Measurements from ENCODE around the gene MYMX.
A peak's percentile ranks its signal among the peaks of the same experiment; 100 is the strongest.

The MYMX gene

GRCh38 chr6:44224029-44224964 lies 7.6 kb downstream of the MYMX start:
- H3K4me3 ChIP-seq (ENCODE audit: low read depth, low read length): peak overlapping the region; percentile 55
- H3K36me3 ChIP-seq (ENCODE audit: control insufficient read depth in 2 of 2, insufficient read depth in 1 of 2, low read length in 2 of 2): peaks cover 0 to 10% of the 10 kb centered on the region in 2 experiments; a peak in 1 of 3 replicates
- peaks cover 24% of the 10 kb centered on the region for H3K4me1 ChIP-seq (ENCODE audit: control insufficient read depth, insufficient read depth, low read length)
- peak overlapping the region; percentile 4; the same call in 1 of the 2 replicates for H3K27ac ChIP-seq (ENCODE audit: extremely low read depth, low read depth, low read length)
- TF ChIP-seq ZSCAN4 (tag by site-specific recombination; IDR thresholded peaks at IDR 0.05) (peak; percentile 42; the same call in 1 of the 2 replicates), ZNF664 (tag by site-specific recombination; IDR thresholded peaks at IDR 0.05) (0 out of 2 replicates have a peak, but pooled peaks have one; percentile 50), KLF17 (tag by site-specific recombination; IDR thresholded peaks at IDR 0.05) (no peak), ZNF785 (tag by site-specific recombination; IDR thresholded peaks at IDR 0.05) (no peak), SALL2 (tag by site-specific recombination; IDR thresholded peaks at IDR 0.05; ENCODE audit: borderline replicate concordance) (no peak), ZNF600 (tag by site-specific recombination; IDR thresholded peaks at IDR 0.05) (peak; percentile 36; the same call in 1 of the 2 replicates), ZNF426 (tag by site-specific recombination; IDR thresholded peaks at IDR 0.05) (no peak), ZNF529 (tag by site-specific recombination; IDR thresholded peaks at IDR 0.05; ENCODE audit: insufficient replicate concordance) (no peak), SP2 (tag by site-specific recombination; IDR thresholded peaks at IDR 0.05) (peak; percentile 19), SCRT2 (tag by site-specific recombination; IDR thresholded peaks at IDR 0.05) (no peak), TRIM28 (IDR thresholded peaks at IDR 0.05; ENCODE audit: borderline replicate concordance, low read length) (no peak), HIC1 (tag by site-specific recombination; IDR thresholded peaks at IDR 0.05) (no peak), ZBTB17 (tag by site-specific recombination; IDR thresholded peaks at IDR 0.05) (0 out of 2 replicates have a peak, but pooled peaks have one; percentile 19), ZNF596 (tag by site-specific recombination; IDR thresholded peaks at IDR 0.05) (no peak), MZF1 (tag by site-specific recombination; IDR thresholded peaks at IDR 0.05; ENCODE audit: borderline replicate concordance) (no peak), ZNF398 (tag by site-specific recombination; IDR thresholded peaks at IDR 0.05) (0 out of 2 replicates have a peak, but pooled peaks have one; percentile 3), ZNF544 (tag by site-specific recombination; IDR thresholded peaks at IDR 0.05) (no peak), ZBTB20 (tag by site-specific recombination; IDR thresholded peaks at IDR 0.05) (peak; percentile 47; the same call in 1 of the 2 replicates), ZNF146 (tag by site-specific recombination; IDR thresholded peaks at IDR 0.05) (no peak), ZNF335 (tag by site-specific recombination; conservative IDR thresholded peaks at IDR 0.05) (peak; percentile 67), ZNF223 (tag by site-specific recombination; IDR thresholded peaks at IDR 0.05) (no peak), CTCF (tag by site-specific recombination; IDR thresholded peaks at IDR 0.05) (peak; percentile 87)
- ChIA-PET POLR2A (interaction anchor here (0.6 to 5.7 kb wide), 16 partner anchors 10 to 595 kb away, joined by 3 to 90 read pairs (median 4); partner anchors contain the start of genes GTPBP2, HSP90AB1, MRPS18A and SLC35B2), CTCF (interaction anchor here (0.6 to 11.1 kb wide), 15 partner anchors 12 to 462 kb away, joined by 3 to 148 read pairs (median 4); partner anchors contain the start of genes HSP90AB1 and SLC35B2)
- H3K9me3 ChIP-seq (ENCODE audit: control insufficient read depth, insufficient read depth, low read depth, low read length): no peaks in the 10 kb centered on the region

All from HEK293 (cell line).